OCI-LY1 (cell line): ENCODE measurements around the gene MAN1A1.
A peak's percentile ranks its signal among the peaks of the same experiment; 100 is the strongest.

Source experiments
- H2AFZ ChIP-seq: fragments of 200-600 bp; sonication (generic), shearing (Covaris generic); 2 replicates; pipeline ENCODE4 v1.6.0; 2014; ENCODE audit warnings: antibody characterized with exemption, mild to moderate bottlenecking, low read length
- H3F3A ChIP-seq: fragments of 200-600 bp; sonication (generic), shearing (Covaris generic); 2 replicates; pipeline ENCODE4 v1.6.0; 2014; ENCODE audit warnings: mild to moderate bottlenecking, antibody characterized with exemption, low read length, moderate library complexity; ENCODE audit not compliant: insufficient read depth
- H3K27ac ChIP-seq: fragments of 200-600 bp; sonication (generic); 2 replicates; pipeline ENCODE4 v1.5.1; 2014; ENCODE audit warnings: low read length, mixed run types, mild to moderate bottlenecking, low read depth; ENCODE audit not compliant: poor library complexity, severe bottlenecking
- H3K27me3 ChIP-seq: fragments of 200-600 bp; sonication (generic); 2 replicates; pipeline ENCODE4 v1.6.0; 2014; ENCODE audit warnings: antibody characterized with exemption, mild to moderate bottlenecking, low read length, moderate library complexity; ENCODE audit not compliant: insufficient read depth
- H3K36me3 ChIP-seq: fragments of 200-600 bp; sonication (generic); 2 replicates; pipeline ENCODE4 v1.6.1; 2014; ENCODE audit warnings: mild to moderate bottlenecking, antibody characterized with exemption, low read length, moderate library complexity, mixed read lengths; ENCODE audit not compliant: insufficient read depth
- H3K4me1 ChIP-seq: fragments of 200-600 bp; sonication (generic); 2 replicates; pipeline ENCODE4 v1.5.1; 2014; ENCODE audit warnings: mild to moderate bottlenecking, low read length, moderate library complexity; ENCODE audit not compliant: insufficient read depth, severe bottlenecking
- H3K4me2 ChIP-seq: fragments of 200-600 bp; sonication (generic), shearing (Covaris generic); 2 replicates; pipeline ENCODE4 v1.6.1; 2014; ENCODE audit warnings: low read length
- H3K4me3 ChIP-seq: fragments of 200-600 bp; sonication (generic); 2 replicates; pipeline ENCODE4 v1.5.1; 2014; ENCODE audit warnings: low read length, low read depth, mild to moderate bottlenecking, mixed read lengths; ENCODE audit not compliant: poor library complexity, severe bottlenecking
- H3K79me2 ChIP-seq: fragments of 200-600 bp; shearing (Covaris generic); 2 replicates; pipeline ENCODE4 v1.6.1; 2016; ENCODE audit warnings: mixed run types, low read length, mixed read lengths; ENCODE audit not compliant: insufficient read depth
- H3K9ac ChIP-seq: fragments of 200-600 bp; sonication (generic), shearing (Covaris generic); 2 replicates; pipeline ENCODE4 v1.6.1; 2014; ENCODE audit warnings: mild to moderate bottlenecking, low read length, mixed read lengths
- H3K9me2 ChIP-seq: fragments of 200-600 bp; sonication (generic), shearing (Covaris generic); 2 replicates; pipeline ENCODE4 v1.6.1; 2014; ENCODE audit warnings: low read depth, mild to moderate bottlenecking, low read length, mixed read lengths
- H3K9me3 ChIP-seq: fragments of 200-600 bp; shearing (Covaris generic); 2 replicates; pipeline ENCODE4 v1.6.1; 2014; ENCODE audit warnings: low read length, mixed read lengths
- H4K20me1 ChIP-seq: fragments of 200-600 bp; sonication (generic), shearing (Covaris generic); 2 replicates; pipeline ENCODE4 v1.6.0; 2016; ENCODE audit warnings: mild to moderate bottlenecking, low read length; ENCODE audit not compliant: insufficient read depth
- CTCF ChIP-seq: fragments of 200-600 bp; sonication (generic), shearing (Covaris generic); IDR thresholded peaks from 2 replicates; pipeline ENCODE4 v1.5.1; 2017; ENCODE audit warnings: mild to moderate bottlenecking, antibody characterized with exemption, low read length, moderate library complexity, mixed read lengths
- EZH2 ChIP-seq: fragments of 200-600 bp; sonication (generic), shearing (Covaris generic); IDR thresholded peaks from 2 replicates; pipeline ENCODE4 v1.8.0; 2017; ENCODE audit warnings: borderline replicate concordance, mixed run types, mild to moderate bottlenecking, antibody characterized with exemption, low read length, moderate library complexity, mixed read lengths

Gene MAN1A1

GRCh38 chr6:119322034-119322433 lies 27.5 kb downstream of the MAN1A1 start:
- TF ChIP-seq EZH2 = no peak
- TF ChIP-seq CTCF = no peak
- H2AFZ ChIP-seq = no peak overlapping the region
- H3K36me3 ChIP-seq = no peaks in the 10 kb centered on the region
- H3K4me1 ChIP-seq = peaks cover 39% of the 10 kb centered on the region
- H3K27me3 ChIP-seq = no peaks in the 10 kb centered on the region
- H3K9ac ChIP-seq = no peak overlapping the region
- peak overlapping the region; percentile 59 for H3K27ac ChIP-seq
- no peaks in the 10 kb centered on the region for H3K9me3 ChIP-seq
- H3F3A ChIP-seq = no peaks in the 10 kb centered on the region
- H3K4me2 ChIP-seq = peak overlapping the region; percentile 16; the same call in 1 of the 2 replicates
- H3K4me3 ChIP-seq = no peak overlapping the region
- H3K9me2 ChIP-seq = no peaks in the 10 kb centered on the region
- no peaks in the 10 kb centered on the region for H4K20me1 ChIP-seq
- H3K79me2 ChIP-seq = no peaks in the 10 kb centered on the region

GRCh38 chr6:119319694-119320093 lies 29.9 kb downstream of the MAN1A1 start:
- Histone ChIP-seq H3K4me2 (no peak overlapping the region), H3K4me3 (no peak overlapping the region), H3K27ac (no peak overlapping the region), H3K9ac (no peak overlapping the region), H4K20me1 (no peaks in the 10 kb centered on the region), H3K9me3 (no peaks in the 10 kb centered on the region), H3K9me2 (no peaks in the 10 kb centered on the region), H3K27me3 (no peaks in the 10 kb centered on the region), H3K4me1 (peaks cover 46% of the 10 kb centered on the region), H3F3A (no peaks in the 10 kb centered on the region), H3K79me2 (no peaks in the 10 kb centered on the region), H3K36me3 (no peaks in the 10 kb centered on the region), H2AFZ (no peak overlapping the region)
- no peak for TF ChIP-seq CTCF
- no peak for TF ChIP-seq EZH2

DNA sequence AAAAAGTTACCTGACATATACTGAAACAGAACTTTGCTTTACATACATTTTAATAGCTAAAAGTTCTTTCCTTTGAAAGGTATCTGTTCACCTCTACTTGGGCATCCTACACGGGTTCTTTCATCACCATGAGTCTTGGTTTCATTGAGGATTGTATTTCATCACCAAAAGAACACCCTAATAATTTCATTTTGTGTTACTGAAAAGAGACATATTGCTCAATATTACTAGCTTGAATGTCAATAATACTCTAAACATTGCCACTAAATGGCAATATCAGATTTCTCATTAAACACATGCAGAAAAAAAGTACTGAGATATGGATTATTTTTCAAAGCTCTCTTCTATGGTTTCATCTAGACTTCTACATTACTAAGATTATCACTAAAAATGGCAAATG lies 30.8 kb downstream of the MAN1A1 start:
- Histone ChIP-seq H3K4me3 (no peak overlapping the region), H4K20me1 (no peaks in the 10 kb centered on the region), H3K27ac (no peak overlapping the region), H3K9ac (no peak overlapping the region), H3K27me3 (no peaks in the 10 kb centered on the region), H3K4me1 (peaks cover 47% of the 10 kb centered on the region), H2AFZ (no peak overlapping the region), H3F3A (no peaks in the 10 kb centered on the region), H3K9me3 (no peaks in the 10 kb centered on the region), H3K9me2 (no peaks in the 10 kb centered on the region), H3K79me2 (no peaks in the 10 kb centered on the region), H3K4me2 (no peak overlapping the region), H3K36me3 (no peaks in the 10 kb centered on the region)
- TF ChIP-seq EZH2 (no peak), CTCF (no peak)
